BJ (cell line): ENCODE measurements around the gene MRPS35. TPM values are rescaled to one million over a fixed set of nuclear protein-coding genes. Genes with fewer than 3 reads are reported as not detected.

Experiments
- CTCF ChIA-PET: fragments of 350-600 bp; formaldehyde crosslinking; extraction: SDS; loops from one replicate; lab custom pipeline; 2021; ENCODE audit warnings: antibody characterized with exemption, inconsistent platforms; lab: Yijun Ruan, JAX
- POLR2A ChIA-PET: fragments of 300-600 bp; sonication (Branson Sonifier 250); formaldehyde crosslinking; extraction: SDS; loops from one replicate; lab custom pipeline; 2021; ENCODE audit warnings: antibody characterized with exemption; lab: Charles Lee
- DNase-seq: peaks from one replicate; pipeline ENCODE4 v3.0.0-alpha.2; 2011; ENCODE audit warnings: low read depth
- H3K27me3 ChIP-seq: 2 replicates; pipeline ENCODE4 v1.6.0; 2011; ENCODE audit warnings: low read length; ENCODE audit not compliant: control insufficient read depth, insufficient read depth
- H3K36me3 ChIP-seq: 2 replicates; pipeline ENCODE4 v1.5.1; 2011; ENCODE audit warnings: low read length; ENCODE audit not compliant: control insufficient read depth, insufficient read depth
- H3K4me3 ChIP-seq: 2 replicates; pipeline ENCODE4 v1.5.1; 2011; ENCODE audit warnings: low read depth, mild to moderate bottlenecking, control low read depth, low read length
- CTCF ChIP-seq: IDR thresholded peaks from 2 replicates; pipeline ENCODE4 v1.5.1; 2011; ENCODE audit warnings: low read depth, mild to moderate bottlenecking, control low read depth, inconsistent platforms, low read length, moderate library complexity; ENCODE audit not compliant: insufficient read depth
- polyA plus RNA-seq: library from polyadenylated mRNA; depleted of rRNA; stranded (reverse); fragments of >200 nt; gene quantifications from 2 replicates; pipeline ENCODE4 v1.2.3, GENCODE V29; 2011

MRPS35 gene
- polyA plus RNA-seq, 1 experiment, result 45.8 TPM

- POLR2A ChIA-PET, result no interaction called here
- DNase-seq, result no peak
- no peaks in the 10 kb centered on the region for H3K27me3 ChIP-seq
- H3K36me3 ChIP-seq, result peaks cover 13% of the 10 kb centered on the region
- H3K4me3 ChIP-seq, result no peak overlapping the region
- CTCF ChIA-PET, result interaction anchor here (0.9 kb wide), 1 partner anchor 10 kb away, joined by 3 read pairs; no protein-coding TSS in a partner anchor
- no peak for TF ChIP-seq CTCF
These were observed 38.0 kb upstream of the MRPS35 start for GRCh38 chr12:27672643-27673042.

- ChIA-PET POLR2A (no interaction called here), CTCF (interaction anchor here (0.9 to 1.3 kb wide), 2 partner anchors 9 to 11 kb away, joined by 3 read pairs; no protein-coding TSS in a partner anchor)
- H3K36me3 ChIP-seq, result peaks cover 8% of the 10 kb centered on the region
- no peak overlapping the region for H3K4me3 ChIP-seq
- TF ChIP-seq CTCF, result no peak
- H3K27me3 ChIP-seq, result no peaks in the 10 kb centered on the region
- no peak for DNase-seq
These were observed 37.4 kb upstream of the MRPS35 start for GRCh38 chr12:27673101-27673718.

GRCh38 chr12:27674989-27675388 is 35.6 kb upstream of the MRPS35 start:
- POLR2A ChIA-PET, result no interaction called here
- TF ChIP-seq CTCF, result no peak
- H3K27me3 ChIP-seq, result no peaks in the 10 kb centered on the region
- no peak for DNase-seq
- CTCF ChIA-PET, result no interaction called here
- H3K36me3 ChIP-seq, result peaks cover 9% of the 10 kb centered on the region
- no peak overlapping the region for H3K4me3 ChIP-seq

- H3K36me3 ChIP-seq, result peaks cover 13% of the 10 kb centered on the region
These were observed 30.0 kb upstream of the MRPS35 start for GRCh38 chr12:27680619-27681018.

GRCh38 chr12:27682534-27682933 is 28.1 kb upstream of the MRPS35 start:
- H3K36me3 ChIP-seq, result peaks cover 6% of the 10 kb centered on the region

More at GRCh38 chr12:27680619-27681018, 30.0 kb upstream of the MRPS35 start:
- Histone ChIP-seq H3K4me3 (no peak overlapping the region), H3K27me3 (no peaks in the 10 kb centered on the region)
- TF ChIP-seq CTCF, result no peak
- CTCF ChIA-PET, result interaction anchor here (0.5 kb wide), 1 partner anchor 22 kb away, joined by 3 read pairs; no protein-coding TSS in a partner anchor
- DNase-seq, result no peak
- POLR2A ChIA-PET, result no interaction called here

More at GRCh38 chr12:27682534-27682933, 28.1 kb upstream of the MRPS35 start:
- Histone ChIP-seq H3K27me3 (no peaks in the 10 kb centered on the region), H3K4me3 (no peak overlapping the region)
- CTCF ChIA-PET, result interaction anchor here (0.9 to 1.3 kb wide), 2 partner anchors 10 to 21 kb away, joined by 3 to 5 read pairs; no protein-coding TSS in a partner anchor
- POLR2A ChIA-PET, result no interaction called here
- DNase-seq, result no peak
- TF ChIP-seq CTCF, result no peak
